NCI-H460 (cell line): ENCODE results near the gene ASB7. TPM values are rescaled to one million over a fixed set of nuclear protein-coding genes. Genes with fewer than 3 reads are reported as not detected.
A peak's percentile ranks its signal among the peaks of the same experiment; 100 is the strongest.
"Not testable (repeated sequence)": the region's sequence is repeated elsewhere in the genome, so short reads cannot be mapped to it uniquely, and the experiment has no call there.

Experiments
- DNase-seq: peaks from one replicate; pipeline ENCODE4 v3.0.0-alpha.2; 2016; ENCODE audit warnings: low read depth; ENCODE audit errors: extremely low read depth
- total RNA-seq: library from RNA; depleted of rRNA; stranded (reverse); fragments of >200 nt; shearing (Covaris generic); gene quantifications from 2 replicates; pipeline ENCODE4 v1.2.3, GENCODE V29; 2014

ASB7 gene
- total RNA-seq, 1 experiment from 2014 or later: 12.5 TPM

GRCh38 chr15:100645671-100646070 lies 43.3 kb downstream of the ASB7 start:
- no peak for DNase-seq

GRCh38 chr15:100648951-100649350 lies 46.6 kb downstream of the ASB7 start:
- no peak for DNase-seq

GRCh38 chr15:100650685-100651084 lies 48.3 kb downstream of the ASB7 start:
- DNase-seq: no peak

GRCh38 chr15:100651253-100651652 lies 48.9 kb downstream of the ASB7 start:
- no peak for DNase-seq

- no peak for DNase-seq
Measured at GRCh38 chr15:100652116-100652515, 49.7 kb downstream of the ASB7 start.

- DNase-seq: no peak
Measured at GRCh38 chr15:100653608-100654007, 51.2 kb downstream of the ASB7 start.

GRCh38 chr15:100658895-100659294 lies 56.5 kb downstream of the ASB7 start:
- no peak for DNase-seq

GRCh38 chr15:100661156-100661555 lies 58.8 kb downstream of the ASB7 start:
- DNase-seq: no peak

- no peak for DNase-seq
Measured at GRCh38 chr15:100663086-100663914, 60.9 kb downstream of the ASB7 start.

- DNase-seq: no peak
Measured at GRCh38 chr15:100663915-100664281, 61.5 kb downstream of the ASB7 start.

GRCh38 chr15:100665570-100665969 lies 63.2 kb downstream of the ASB7 start:
- no peak for DNase-seq

GRCh38 chr15:100667405-100668347 lies 65.3 kb downstream of the ASB7 start:
- no peak for DNase-seq

GRCh38 chr15:100668348-100668745 lies 66.0 kb downstream of the ASB7 start:
- no peak for DNase-seq

- no peak for DNase-seq
Measured at GRCh38 chr15:100669260-100669659, 66.9 kb downstream of the ASB7 start.

- no peak for DNase-seq
Measured at GRCh38 chr15:100670505-100671021, 68.2 kb downstream of the ASB7 start.

GRCh38 chr15:100671124-100671680 lies 68.8 kb downstream of the ASB7 start:
- no peak for DNase-seq

- DNase-seq: peak; percentile 33
Measured at GRCh38 chr15:100671858-100672543, 69.6 kb downstream of the ASB7 start.

- DNase-seq: no peak
Measured at GRCh38 chr15:100672959-100673358, 70.6 kb downstream of the ASB7 start.

GRCh38 chr15:100679151-100679550 lies 76.8 kb downstream of the ASB7 start:
- not testable (repeated sequence) for DNase-seq

- no peak for DNase-seq
Measured at GRCh38 chr15:100680726-100681125, 78.3 kb downstream of the ASB7 start.
